Loucy (cell line): ENCODE data around the gene BRD9.

ENCODE experiments used
- H2AFZ ChIP-seq: fragments of 200-600 bp; sonication (generic); 2 replicates; pipeline ENCODE4 v1.6.0; 2016; ENCODE audit warnings: antibody characterized with exemption, mild to moderate bottlenecking, low read length, moderate library complexity
- H3F3A ChIP-seq: fragments of 200-600 bp; 2 replicates; pipeline ENCODE4 v1.6.0; 2016; ENCODE audit warnings: antibody characterized with exemption, low read depth, mild to moderate bottlenecking
- H3K27me3 ChIP-seq: fragments of 200-600 bp; sonication (generic); 2 replicates; pipeline ENCODE4 v1.6.1; 2014; ENCODE audit warnings: low read length, mild to moderate bottlenecking; ENCODE audit not compliant: insufficient read depth, poor library complexity, severe bottlenecking
- H3K36me3 ChIP-seq: fragments of 200-600 bp; sonication (generic); 2 replicates; pipeline ENCODE4 v1.6.1; 2016; ENCODE audit warnings: low read length; ENCODE audit not compliant: insufficient read depth
- H3K4me1 ChIP-seq: fragments of 200-600 bp; sonication (generic); 2 replicates; pipeline ENCODE4 v1.5.1; 2014; ENCODE audit warnings: low read length, mild to moderate bottlenecking; ENCODE audit not compliant: insufficient read depth, poor library complexity, severe bottlenecking
- H3K4me2 ChIP-seq: fragments of 200-600 bp; sonication (generic); 2 replicates; pipeline ENCODE4 v1.6.0; 2014; ENCODE audit warnings: antibody characterized with exemption, low read length, low read depth, mild to moderate bottlenecking; ENCODE audit not compliant: poor library complexity, severe bottlenecking
- H3K4me3 ChIP-seq: fragments of 200-600 bp; sonication (generic); 2 replicates; pipeline ENCODE4 v1.5.1; 2014; ENCODE audit warnings: low read length, mild to moderate bottlenecking, mixed read lengths; ENCODE audit not compliant: poor library complexity, severe bottlenecking
- H3K79me2 ChIP-seq: fragments of 200-600 bp; sonication (generic); 2 replicates; pipeline ENCODE4 v1.6.1; 2014; ENCODE audit warnings: low read length; ENCODE audit not compliant: insufficient read depth
- H3K9ac ChIP-seq: fragments of 200-600 bp; sonication (generic); 2 replicates; pipeline ENCODE4 v1.6.0; 2014; ENCODE audit warnings: mild to moderate bottlenecking, low read depth, low read length, moderate library complexity; ENCODE audit not compliant: poor library complexity, severe bottlenecking
- H3K9me2 ChIP-seq: fragments of 200-600 bp; sonication (generic); replicated peaks from 2 replicates; pipeline ENCODE4 v1.6.1; 2016; ENCODE audit warnings: low read depth, low read length, mixed read lengths
- H3K9me3 ChIP-seq: fragments of 200-600 bp; sonication (generic); 2 replicates; pipeline ENCODE4 v1.6.1; 2014; ENCODE audit warnings: mild to moderate bottlenecking, antibody characterized with exemption, low read length, low read depth; ENCODE audit not compliant: insufficient read depth
- H4K20me1 ChIP-seq: fragments of 200-600 bp; sonication (generic); 2 replicates; pipeline ENCODE4 v1.6.0; 2014; ENCODE audit warnings: antibody characterized with exemption, low read length, mild to moderate bottlenecking; ENCODE audit not compliant: insufficient read depth, poor library complexity, severe bottlenecking
- EZH2phosphoT487 ChIP-seq: fragments of 200-600 bp; IDR thresholded peaks from 2 replicates; pipeline ENCODE4 v1.6.1; 2018; ENCODE audit warnings: antibody characterized with exemption, mild to moderate bottlenecking, moderate library complexity, borderline replicate concordance
- TF ChIP-seq, protein P1 (sequence below): fragments of 200-600 bp; sonication (generic); conservative IDR thresholded peaks from 2 replicates; pipeline ENCODE4 v1.5.1; 2014; ENCODE audit warnings: mild to moderate bottlenecking, antibody characterized with exemption, low read length

The BRD9 gene

DNA sequence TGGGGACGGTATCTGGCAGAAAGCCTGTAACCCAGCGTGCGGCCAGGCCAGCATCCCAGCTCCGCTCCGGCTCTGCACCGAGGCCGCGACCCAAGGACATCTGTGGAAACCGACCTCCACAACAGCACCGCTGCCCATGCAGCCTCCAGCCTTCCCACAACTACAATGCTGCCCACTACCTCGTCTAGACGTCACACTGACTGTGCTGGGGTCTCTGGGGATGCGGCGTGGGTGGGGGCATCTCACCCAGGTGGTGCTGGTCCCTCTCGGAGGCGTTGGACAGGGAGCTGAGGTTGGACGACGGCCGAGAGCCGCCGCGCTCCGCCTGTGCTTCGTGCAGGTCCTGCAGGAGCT is 27.5 kb downstream of the BRD9 start:
- Histone ChIP-seq H3K9ac (no peak overlapping the region), H3K27me3 (no peaks in the 10 kb centered on the region), H3K79me2 (no peaks in the 10 kb centered on the region), H3K9me3 (no peaks in the 10 kb centered on the region), H3K4me3 (no peak overlapping the region), H3K9me2 (no peaks in the 10 kb centered on the region), H2AFZ (no peak overlapping the region), H3K4me2 (no peak overlapping the region), H3K4me1 (peaks cover 4% of the 10 kb centered on the region), H3F3A (no peaks in the 10 kb centered on the region), H4K20me1 (no peaks in the 10 kb centered on the region), H3K36me3 (peaks cover 63% of the 10 kb centered on the region; the same call in 1 of the 2 replicates)
- no peak for TF ChIP-seq EZH2phosphoT487
- TF ChIP-seq, protein P1, sequence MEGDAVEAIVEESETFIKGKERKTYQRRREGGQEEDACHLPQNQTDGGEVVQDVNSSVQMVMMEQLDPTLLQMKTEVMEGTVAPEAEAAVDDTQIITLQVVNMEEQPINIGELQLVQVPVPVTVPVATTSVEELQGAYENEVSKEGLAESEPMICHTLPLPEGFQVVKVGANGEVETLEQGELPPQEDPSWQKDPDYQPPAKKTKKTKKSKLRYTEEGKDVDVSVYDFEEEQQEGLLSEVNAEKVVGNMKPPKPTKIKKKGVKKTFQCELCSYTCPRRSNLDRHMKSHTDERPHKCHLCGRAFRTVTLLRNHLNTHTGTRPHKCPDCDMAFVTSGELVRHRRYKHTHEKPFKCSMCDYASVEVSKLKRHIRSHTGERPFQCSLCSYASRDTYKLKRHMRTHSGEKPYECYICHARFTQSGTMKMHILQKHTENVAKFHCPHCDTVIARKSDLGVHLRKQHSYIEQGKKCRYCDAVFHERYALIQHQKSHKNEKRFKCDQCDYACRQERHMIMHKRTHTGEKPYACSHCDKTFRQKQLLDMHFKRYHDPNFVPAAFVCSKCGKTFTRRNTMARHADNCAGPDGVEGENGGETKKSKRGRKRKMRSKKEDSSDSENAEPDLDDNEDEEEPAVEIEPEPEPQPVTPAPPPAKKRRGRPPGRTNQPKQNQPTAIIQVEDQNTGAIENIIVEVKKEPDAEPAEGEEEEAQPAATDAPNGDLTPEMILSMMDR = no peak

DNA sequence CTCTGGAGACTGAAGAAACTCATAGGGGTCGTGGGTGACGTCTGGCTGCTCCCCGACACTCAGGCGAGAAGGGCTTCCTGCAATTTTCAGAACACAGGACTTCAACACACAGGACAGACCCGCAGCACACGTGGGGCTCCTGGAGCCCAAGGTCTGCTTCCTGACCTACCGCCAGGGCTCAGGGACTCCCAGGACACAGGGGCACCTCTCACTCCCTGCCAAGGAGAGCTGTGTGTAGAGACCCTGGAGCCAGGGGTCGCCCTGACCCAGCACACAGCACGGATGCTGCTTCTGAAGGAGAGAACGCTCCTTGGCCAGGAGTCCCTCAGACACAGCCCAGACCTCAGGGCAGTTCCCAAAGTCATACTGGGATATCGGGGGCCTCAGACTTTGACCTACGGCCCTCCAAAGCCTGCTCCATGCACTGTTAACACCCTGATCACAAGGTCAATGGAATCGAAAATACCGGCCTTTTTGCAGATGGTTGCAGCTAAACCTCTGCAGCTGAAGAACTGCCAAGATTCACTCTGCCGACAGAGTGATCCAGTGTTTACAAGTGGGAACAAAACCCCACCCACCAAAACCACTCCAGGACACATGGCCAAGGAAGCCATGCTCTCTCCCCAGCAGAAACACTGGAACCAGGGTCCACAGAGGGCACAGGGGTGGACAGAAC is 28.0 kb downstream of the BRD9 start:
- H3K79me2 ChIP-seq = no peaks in the 10 kb centered on the region
- no peak for TF ChIP-seq EZH2phosphoT487
- TF ChIP-seq, protein P1 = no peak
- H3F3A ChIP-seq = no peaks in the 10 kb centered on the region
- peaks cover 58% of the 10 kb centered on the region; the same call in 1 of the 2 replicates for H3K36me3 ChIP-seq
- no peaks in the 10 kb centered on the region for H3K27me3 ChIP-seq
- H3K9me2 ChIP-seq = no peaks in the 10 kb centered on the region
- H3K9me3 ChIP-seq = no peaks in the 10 kb centered on the region
- H2AFZ ChIP-seq = no peak overlapping the region
- H3K4me3 ChIP-seq = no peak overlapping the region
- H4K20me1 ChIP-seq = no peaks in the 10 kb centered on the region
- H3K9ac ChIP-seq = no peak overlapping the region
- H3K4me2 ChIP-seq = no peak overlapping the region
- H3K4me1 ChIP-seq = peaks cover 4% of the 10 kb centered on the region

DNA sequence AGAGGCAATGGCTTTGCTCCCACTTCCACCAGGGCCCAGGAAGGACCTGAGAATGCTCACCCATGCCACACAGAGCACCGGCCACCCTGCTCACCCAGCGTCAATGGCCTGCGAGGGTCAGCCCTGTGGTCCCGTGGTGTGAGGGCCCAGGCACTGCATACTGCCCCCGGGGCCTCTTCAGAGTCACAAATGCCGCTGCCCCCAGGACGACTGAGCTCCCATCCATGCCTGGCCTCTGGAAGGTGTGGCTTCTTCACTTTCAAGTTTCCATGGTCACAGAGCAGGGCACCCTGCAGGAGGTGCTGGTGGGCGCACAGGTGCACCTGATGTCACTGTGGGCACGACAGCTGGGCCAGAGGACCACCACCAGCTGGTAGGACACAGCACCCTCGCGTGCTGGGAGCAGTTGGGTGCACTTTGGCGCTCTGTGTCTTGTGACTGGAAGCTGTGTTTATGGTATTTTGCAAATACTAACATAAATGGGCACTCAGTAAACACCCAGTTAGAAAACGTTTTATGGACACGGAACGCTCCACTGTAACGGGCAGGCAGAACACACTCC is 29.3 kb downstream of the BRD9 start:
- Histone ChIP-seq H3K9me3 (no peaks in the 10 kb centered on the region), H3K4me3 (no peak overlapping the region), H3F3A (no peaks in the 10 kb centered on the region), H4K20me1 (no peaks in the 10 kb centered on the region), H3K9me2 (no peaks in the 10 kb centered on the region), H3K27me3 (no peaks in the 10 kb centered on the region), H3K9ac (no peak overlapping the region), H3K36me3 (peaks cover 45% of the 10 kb centered on the region; the same call in 1 of the 2 replicates), H3K79me2 (no peaks in the 10 kb centered on the region), H2AFZ (no peak overlapping the region), H3K4me2 (no peak overlapping the region), H3K4me1 (peaks cover 4% of the 10 kb centered on the region)
- TF ChIP-seq, protein P1 = no peak
- no peak for TF ChIP-seq EZH2phosphoT487
